C4-2B (cell line): ENCODE data around the gene NFIA.

ENCODE experiments used
- H3K27ac ChIP-seq: fragments of 450-650 bp; 2 replicates; pipeline ENCODE4 v1.5.1; 2017
- CTCF ChIP-seq: fragments of 450-650 bp; conservative IDR thresholded peaks from 2 replicates; pipeline ENCODE4 v1.5.1; 2017; ENCODE audit warnings: mild to moderate bottlenecking
- ZFX ChIP-seq: fragments of 450-650 bp; IDR thresholded peaks from 2 replicates; pipeline ENCODE4 v1.6.1; 2017

Gene NFIA

GRCh38 chr1:61263905-61264824 is 181.8 kb downstream of the NFIA start:
- no peak overlapping the region for H3K27ac ChIP-seq
- TF ChIP-seq ZFX (no peak), CTCF (no peak)

- no peak overlapping the region for H3K27ac ChIP-seq
These were observed 182.5 kb downstream of the NFIA start for GRCh38 chr1:61264825-61265242.

GRCh38 chr1:61265665-61266064 is 183.3 kb downstream of the NFIA start:
- no peak overlapping the region for H3K27ac ChIP-seq
- no peak for TF ChIP-seq ZFX
- no peak for TF ChIP-seq CTCF

More at GRCh38 chr1:61264825-61265242, 182.5 kb downstream of the NFIA start:
- TF ChIP-seq ZFX (no peak), CTCF (no peak)

- TF ChIP-seq ZFX, result no peak
- no peak for TF ChIP-seq CTCF
- no peak overlapping the region for H3K27ac ChIP-seq
These were observed 184.4 kb downstream of the NFIA start for GRCh38 chr1:61266738-61267137.

- H3K27ac ChIP-seq, result no peak overlapping the region
- TF ChIP-seq CTCF (no peak), ZFX (no peak)
These were observed 186.3 kb downstream of the NFIA start for GRCh38 chr1:61268546-61269240.

- TF ChIP-seq ZFX (no peak), CTCF (no peak)
- no peak overlapping the region for H3K27ac ChIP-seq
These were observed 187.2 kb downstream of the NFIA start for GRCh38 chr1:61269602-61270001.

GRCh38 chr1:61270107-61270506 is 187.7 kb downstream of the NFIA start:
- no peak overlapping the region for H3K27ac ChIP-seq
- TF ChIP-seq ZFX (no peak), CTCF (no peak)
